NCI-H524 treated with DMSO at 0.1 percent for 48 hours (cell line): ENCODE results near the gene DHX34.
"Not testable (repeated sequence)": the region's sequence is repeated elsewhere in the genome, so short reads cannot be mapped to it uniquely, and the experiment has no call there.

Source experiments
- DNase-seq: peaks from one replicate; lab custom pipeline; 2025; lab: John Stamatoyannopoulos, UW

Gene DHX34

GRCh38 chr19:47390533-47391488 lies 41.7 kb downstream of the DHX34 start:
- no peak for DNase-seq

GRCh38 chr19:47391510-47392223 lies 42.6 kb downstream of the DHX34 start:
- no peak for DNase-seq

GRCh38 chr19:47398707-47399597 lies 49.8 kb downstream of the DHX34 start:
- DNase-seq = no peak

GRCh38 chr19:47402504-47402903 lies 53.4 kb downstream of the DHX34 start:
- no peak for DNase-seq

GRCh38 chr19:47404334-47405196 lies 55.5 kb downstream of the DHX34 start:
- DNase-seq = no peak

GRCh38 chr19:47405197-47405550 lies 56.1 kb downstream of the DHX34 start:
- DNase-seq = no peak

GRCh38 chr19:47405854-47406417 lies 56.8 kb downstream of the DHX34 start:
- DNase-seq = no peak

GRCh38 chr19:47406711-47407416 lies 57.7 kb downstream of the DHX34 start:
- DNase-seq = no peak

- no peak for DNase-seq
Measured at GRCh38 chr19:47407417-47407774, 58.3 kb downstream of the DHX34 start.

- no peak for DNase-seq
Measured at GRCh38 chr19:47408156-47408938, 59.2 kb downstream of the DHX34 start.

GRCh38 chr19:47411101-47411500 lies 62.0 kb downstream of the DHX34 start:
- no peak for DNase-seq

- not testable (repeated sequence) for DNase-seq
Measured at GRCh38 chr19:47411696-47412095, 62.6 kb downstream of the DHX34 start.

- DNase-seq = no peak
Measured at GRCh38 chr19:47413941-47414340, 64.8 kb downstream of the DHX34 start.

GRCh38 chr19:47414469-47414868 lies 65.4 kb downstream of the DHX34 start:
- DNase-seq = no peak

- no peak for DNase-seq
Measured at GRCh38 chr19:47415953-47416642, 67.0 kb downstream of the DHX34 start.

GRCh38 chr19:47416643-47416985 lies 67.5 kb downstream of the DHX34 start:
- DNase-seq = no peak

- no peak for DNase-seq
Measured at GRCh38 chr19:47417107-47417745, 68.1 kb downstream of the DHX34 start.
